NCI-H2227 (cell line): ENCODE data around the gene IL1RN.

Experiments used
- DNase-seq: peaks from one replicate; lab custom pipeline; 2025; ENCODE audit not compliant: unreplicated experiment; lab: John Stamatoyannopoulos, UW

The IL1RN gene

GRCh38 chr2:113103277-113103676, 24.1 kb upstream of the IL1RN start:
- DNase-seq, result no peak

GRCh38 chr2:113104054-113104611, 23.3 kb upstream of the IL1RN start:
- DNase-seq, result no peak

DNA sequence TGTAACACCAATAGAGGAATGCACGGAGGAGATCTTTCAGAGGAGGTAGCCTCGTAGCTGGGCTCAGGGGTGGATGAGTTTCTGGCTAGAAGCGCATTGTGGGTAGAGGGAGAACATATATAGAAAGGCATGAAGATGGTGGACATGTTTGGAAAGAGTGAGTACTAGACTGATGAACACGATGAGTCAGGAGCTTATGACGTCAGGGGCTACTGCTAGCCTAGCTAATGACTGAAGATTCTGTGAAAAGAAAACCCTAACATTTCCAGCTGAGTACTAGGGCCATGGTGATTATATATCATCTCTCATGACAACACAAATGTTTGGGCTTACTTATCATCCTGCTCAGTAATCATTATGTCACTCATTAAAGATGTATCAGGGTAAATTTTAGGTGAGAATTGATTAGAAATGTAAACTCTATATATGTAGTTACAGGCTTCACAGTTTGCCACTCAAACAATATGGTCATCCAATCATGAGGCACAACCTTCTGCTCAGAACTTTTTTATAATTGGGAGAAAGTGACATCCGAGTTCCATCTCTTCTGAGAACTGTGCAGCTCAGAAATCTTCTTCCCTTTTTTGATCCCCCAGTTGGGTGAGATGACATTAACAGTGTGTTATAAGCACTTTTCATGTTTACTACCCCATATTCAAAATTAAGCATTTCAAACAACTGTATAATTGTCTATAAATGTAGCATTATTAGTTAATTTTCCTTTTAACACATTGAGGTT, 22.2 kb upstream of the IL1RN start:
- DNase-seq, result no peak

DNA sequence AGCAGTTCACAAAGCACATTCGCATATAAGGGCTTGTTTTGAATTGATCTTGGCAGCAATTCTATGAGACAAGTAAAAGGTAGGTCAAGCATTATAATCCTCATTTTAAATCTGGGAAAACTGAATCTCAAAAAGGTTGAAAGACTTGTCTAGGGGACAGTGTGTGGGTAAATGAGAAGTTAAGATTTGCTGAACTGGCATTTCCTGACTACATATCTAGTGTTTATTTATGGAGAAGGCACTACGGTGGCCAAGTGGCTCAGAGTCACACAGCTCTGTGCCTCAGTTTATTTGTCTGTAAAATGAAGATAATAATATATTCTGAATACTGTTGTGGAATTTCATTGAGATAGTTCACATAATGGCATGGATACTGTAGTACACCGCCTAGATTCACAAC, 16.3 kb upstream of the IL1RN start:
- DNase-seq, result no peak

GRCh38 chr2:113111823-113112287, 15.5 kb upstream of the IL1RN start:
- DNase-seq, result no peak

DNA sequence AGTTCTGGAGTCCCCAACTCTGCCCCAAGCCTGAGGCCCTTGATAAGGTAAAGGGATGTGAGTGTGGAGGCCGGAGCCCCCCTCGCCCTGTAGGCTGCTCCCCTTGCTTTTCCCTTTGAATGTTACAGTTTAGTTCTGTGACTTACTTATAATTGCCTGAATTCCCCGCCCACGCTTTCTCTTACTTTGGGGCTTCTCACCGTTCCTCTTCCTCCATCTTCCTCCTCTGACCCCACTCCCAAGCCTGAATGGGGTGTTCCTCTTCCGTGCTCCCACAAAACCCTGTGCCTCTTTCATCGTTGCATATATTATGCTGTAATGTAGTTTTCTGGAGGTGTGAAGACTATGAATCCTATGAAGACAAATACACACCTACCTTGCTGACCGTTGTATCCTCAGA, 15.0 kb upstream of the IL1RN start:
- no peak for DNase-seq

DNA sequence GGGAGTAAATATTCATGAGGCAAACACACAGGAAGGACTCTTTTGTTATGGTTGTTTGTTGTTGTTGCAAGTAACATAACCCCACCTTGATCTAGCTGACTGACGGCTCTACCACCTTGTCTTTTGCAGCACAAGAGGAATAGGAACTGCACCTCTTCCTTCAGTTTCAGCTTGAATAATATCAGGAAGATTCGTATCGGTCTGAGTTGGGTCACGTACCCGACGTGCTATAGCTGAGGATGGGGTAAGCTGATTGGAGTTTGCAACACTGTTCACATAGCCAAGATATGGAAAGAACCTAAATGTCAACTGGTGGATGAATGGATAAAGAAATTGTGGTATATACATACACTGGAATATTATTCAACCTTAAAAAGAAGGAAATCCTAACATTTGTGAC, 14.5 kb upstream of the IL1RN start:
- no peak for DNase-seq

- no peak for DNase-seq
Observed at GRCh38 chr2:113113807-113114206, 13.6 kb upstream of the IL1RN start.

DNA sequence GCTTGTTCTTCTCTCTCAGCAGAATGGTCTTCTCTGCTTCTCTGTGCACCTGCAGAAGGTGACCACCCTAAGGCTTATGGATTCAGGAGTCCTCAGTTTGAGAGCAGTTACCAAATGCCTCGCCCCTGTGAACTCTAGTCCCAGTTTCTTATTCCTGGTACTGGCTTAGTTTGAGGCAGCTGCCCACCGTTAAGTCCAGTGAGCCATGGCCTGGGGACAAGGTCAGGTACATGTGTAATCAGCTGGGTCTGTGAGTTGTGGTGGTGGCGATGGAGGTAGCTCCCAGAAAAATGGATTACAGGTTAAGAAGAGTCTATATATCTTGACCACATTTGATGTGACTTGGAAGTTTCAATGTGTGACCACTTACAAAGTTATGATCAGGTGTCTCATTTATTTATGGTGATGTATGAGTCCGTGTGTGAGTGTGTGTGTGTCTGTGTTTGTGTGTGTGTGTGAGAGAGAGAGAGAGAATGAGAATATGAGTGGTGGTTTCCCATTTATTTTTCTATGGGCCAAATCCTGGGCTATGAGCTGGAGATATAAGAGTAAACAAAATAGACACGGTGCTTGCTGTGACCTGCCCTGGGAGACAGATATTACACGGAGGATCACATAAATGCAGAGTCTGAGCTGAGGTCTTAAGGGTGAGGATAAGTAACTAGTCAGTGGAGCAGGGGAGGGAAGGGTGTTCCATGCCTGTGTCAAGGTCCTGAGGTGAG, 13.0 kb upstream of the IL1RN start:
- DNase-seq, result no peak

DNA sequence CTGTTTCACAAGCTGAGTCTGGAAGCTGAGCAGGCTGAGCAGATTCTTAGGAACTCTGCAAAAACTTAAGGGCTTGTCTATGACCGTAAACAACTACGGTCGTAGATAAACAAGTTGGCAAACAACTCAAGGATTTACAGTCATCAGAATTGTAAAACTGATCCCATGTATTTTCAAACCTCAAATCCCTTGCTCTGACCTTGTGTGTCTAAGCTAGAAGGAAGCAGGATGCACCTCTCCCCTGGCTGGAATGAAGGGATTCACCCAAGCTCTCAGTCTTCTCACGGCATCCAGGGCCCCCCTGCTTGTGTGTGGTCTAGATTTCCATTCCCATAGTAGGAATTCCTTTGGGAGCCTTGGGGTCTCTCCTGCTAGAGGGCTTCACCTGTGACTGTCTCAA, 12.4 kb upstream of the IL1RN start:
- no peak for DNase-seq

DNA sequence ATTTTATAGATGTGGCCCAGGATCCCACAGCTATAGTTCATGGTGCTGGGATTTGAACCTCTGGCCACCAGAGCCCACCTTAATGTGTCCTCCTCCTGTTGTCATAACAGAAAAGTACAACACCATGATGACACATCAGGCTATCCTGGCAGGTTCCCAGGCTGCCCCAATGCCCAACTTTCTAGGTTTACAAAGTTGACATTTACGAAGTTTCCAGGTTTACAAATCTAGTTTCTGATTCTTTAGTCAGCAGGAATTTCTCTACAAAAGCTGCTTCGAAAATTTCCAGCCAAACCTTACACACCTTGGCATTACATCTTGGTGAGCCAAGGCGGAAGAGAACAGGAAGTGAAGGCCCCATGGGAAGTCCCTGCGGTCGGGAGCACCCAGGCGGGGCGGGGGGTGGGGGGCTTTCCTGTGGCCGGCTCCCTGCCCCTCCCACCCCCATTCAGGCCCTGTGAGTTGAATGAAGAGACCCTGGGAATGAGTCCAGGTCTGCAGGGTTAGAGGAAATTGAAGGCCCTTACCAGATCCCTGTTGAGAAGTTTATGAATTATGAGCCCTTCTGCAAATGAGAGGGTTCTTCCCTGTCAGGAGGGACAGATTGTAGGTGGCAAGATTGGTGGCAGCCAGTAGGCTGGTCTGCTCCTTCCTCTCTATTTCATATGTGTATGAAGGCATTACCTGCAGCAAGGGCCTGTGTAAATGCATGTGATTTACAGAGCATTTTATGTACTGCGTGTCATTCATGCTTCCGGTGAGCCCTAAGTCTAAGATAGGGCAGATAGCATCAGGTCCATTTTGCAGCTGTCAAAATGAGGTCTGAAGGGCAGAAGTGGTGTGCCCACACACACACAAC, 11.1 kb upstream of the IL1RN start:
- no peak for DNase-seq

GRCh38 chr2:113117541-113118262, 9.7 kb upstream of the IL1RN start:
- DNase-seq, result no peak

- no peak for DNase-seq
Observed at GRCh38 chr2:113118263-113118657, 9.1 kb upstream of the IL1RN start.

DNA sequence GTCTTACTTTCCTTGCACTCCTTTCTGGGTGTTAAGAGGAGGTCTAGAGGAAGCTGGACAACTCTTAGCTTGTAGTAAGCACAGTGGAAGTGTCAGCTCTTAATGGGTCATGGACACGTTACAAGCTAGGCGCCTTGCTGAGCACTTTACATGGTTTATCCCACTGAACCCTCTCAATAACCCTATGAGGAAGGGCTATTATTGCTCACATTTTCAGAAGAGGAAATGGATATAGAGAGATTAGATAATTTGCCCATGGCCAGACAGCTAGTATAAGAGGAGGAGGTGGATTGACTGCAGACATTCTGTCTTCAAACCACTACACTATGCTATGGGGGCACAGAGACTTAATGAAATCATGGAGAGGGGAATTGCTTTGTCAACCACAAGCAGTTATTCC, 8.3 kb upstream of the IL1RN start:
- DNase-seq, result no peak

DNA sequence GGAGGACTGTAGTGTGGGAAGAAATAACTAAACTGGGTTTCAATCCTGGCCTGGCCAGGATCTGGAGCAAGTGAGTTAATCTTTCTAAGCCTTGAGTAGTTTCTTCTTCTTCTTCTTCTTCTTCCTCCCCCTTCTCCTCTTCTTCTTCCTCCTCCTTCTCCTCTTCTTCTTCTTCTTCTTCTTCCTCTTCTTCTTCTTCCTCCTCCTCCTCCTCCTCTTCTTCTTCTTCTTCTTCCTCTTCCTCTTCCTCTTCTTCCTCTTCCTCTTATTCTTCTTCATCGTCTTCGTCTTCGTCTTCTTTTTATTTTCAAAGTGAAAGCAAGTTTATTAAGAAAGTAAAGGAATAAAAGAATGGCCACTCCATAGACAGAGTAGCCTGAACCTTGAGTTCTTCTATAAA, 6.5 kb upstream of the IL1RN start:
- DNase-seq, result no peak

DNA sequence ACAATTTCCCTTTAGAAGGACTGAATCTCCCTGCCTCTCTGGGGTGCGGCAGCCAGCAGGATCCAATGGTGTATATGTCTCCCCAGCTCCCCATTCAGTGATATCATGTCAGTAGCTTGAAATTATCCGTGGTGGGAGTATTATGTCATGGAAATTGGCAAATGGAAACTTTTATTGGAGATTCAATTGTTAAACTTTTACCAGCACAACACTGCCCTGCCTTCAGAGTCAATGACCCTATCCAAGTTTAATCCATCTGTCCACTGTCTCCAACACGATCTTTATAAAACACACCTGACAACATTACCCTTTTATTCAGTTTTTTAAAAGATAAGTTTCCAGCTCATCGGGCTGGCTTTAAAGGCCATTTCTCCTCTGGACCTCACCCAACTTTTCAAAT, 5.0 kb upstream of the IL1RN start:
- no peak for DNase-seq

DNA sequence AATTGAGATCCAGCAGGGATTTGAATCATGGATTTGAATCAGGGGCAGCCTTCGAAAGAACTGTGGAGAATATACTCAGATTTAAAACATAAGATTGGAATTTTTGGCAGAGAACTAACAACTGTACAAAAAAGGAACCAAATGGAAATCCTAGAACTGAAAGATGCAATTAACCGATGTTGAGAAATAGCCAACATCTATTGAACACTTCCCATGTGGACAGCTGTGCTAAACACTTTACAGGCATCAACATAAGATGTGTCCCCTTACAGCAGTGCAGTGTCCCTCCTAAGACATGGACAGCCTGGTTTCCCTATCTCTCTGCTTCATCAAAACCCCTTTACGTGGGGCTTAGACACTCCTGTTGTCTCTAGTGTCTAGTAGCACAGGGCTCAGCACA, 3.7 kb upstream of the IL1RN start:
- no peak for DNase-seq

GRCh38 chr2:113124181-113124961, 3.0 kb upstream of the IL1RN start:
- DNase-seq, result no peak

- no peak for DNase-seq
Observed at GRCh38 chr2:113124984-113125855, 2.2 kb upstream of the IL1RN start.
